Activated CD8-positive, alpha-beta memory T cell treated with anti-CD3 and anti-CD28 coated beads, Interleukin-2, amount 50 U/mL, for 48 hours (primary cell): Measurements from ENCODE around the gene CHAC1.

Experiments
- DNase-seq: peaks from one replicate; pipeline ENCODE4 v3.0.0-alpha.2; 2020

CHAC1 gene

DNA sequence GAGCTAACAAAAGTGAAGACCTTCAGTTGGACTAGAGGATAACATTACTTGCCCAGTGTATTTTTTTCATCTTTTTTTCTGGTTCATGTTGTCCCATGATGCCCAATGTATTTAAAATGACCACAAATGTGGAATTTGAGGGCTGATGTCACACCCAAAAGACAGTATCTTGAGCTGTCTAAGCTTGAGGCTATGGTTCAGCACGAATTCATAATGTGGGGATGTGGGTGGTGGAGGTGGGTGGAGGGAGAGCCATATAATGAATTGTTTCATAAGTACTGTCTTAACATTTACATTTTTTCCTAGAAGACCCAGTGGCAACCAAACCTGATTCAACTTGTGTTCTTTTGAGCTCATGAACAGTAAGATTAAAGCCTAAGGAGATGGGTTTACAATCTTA, 37.5 kb downstream of the CHAC1 start:
- no peak for DNase-seq

DNA sequence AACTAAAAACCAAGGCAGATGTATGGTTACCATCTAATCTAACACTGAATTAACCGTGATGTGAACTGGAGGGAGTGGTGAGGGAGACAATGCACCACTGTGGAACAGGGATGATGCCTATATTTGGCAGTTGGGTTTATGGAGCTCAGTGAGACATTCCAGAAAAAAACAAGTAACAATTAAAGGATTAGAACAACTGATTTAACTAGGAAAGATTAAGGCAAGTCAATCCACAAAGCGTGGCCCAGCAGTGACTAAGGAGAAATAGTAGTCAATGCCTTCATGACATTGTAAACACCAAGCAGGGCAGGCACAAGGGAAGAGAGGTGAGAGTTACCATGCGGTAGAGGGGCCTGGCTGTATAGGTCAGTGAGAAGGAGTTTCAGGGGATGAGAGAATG, 38.1 kb downstream of the CHAC1 start:
- no peak for DNase-seq

DNA sequence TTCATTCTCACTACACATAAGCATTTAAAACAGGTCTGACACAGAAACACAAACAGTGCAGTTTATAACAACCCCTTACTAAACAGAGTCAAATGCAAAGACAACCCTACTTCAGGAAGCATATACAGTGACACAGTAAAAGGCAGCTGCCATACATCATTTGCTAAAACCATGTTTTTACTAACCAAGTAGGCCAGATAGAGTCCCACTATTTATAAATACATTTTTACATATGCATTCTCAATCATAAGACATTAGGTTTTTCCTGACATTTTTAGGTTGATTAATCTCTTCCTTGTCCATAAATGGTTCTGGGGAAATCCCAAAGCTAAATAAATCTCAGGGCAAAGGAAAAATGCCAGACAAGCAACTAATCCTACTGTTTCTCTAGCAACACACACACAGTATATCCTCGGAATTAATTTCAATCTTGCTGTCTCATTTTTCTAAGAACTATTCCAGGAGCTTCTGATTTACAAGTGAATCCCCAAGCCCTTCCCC, 39.0 kb downstream of the CHAC1 start:
- DNase-seq: no peak

DNA sequence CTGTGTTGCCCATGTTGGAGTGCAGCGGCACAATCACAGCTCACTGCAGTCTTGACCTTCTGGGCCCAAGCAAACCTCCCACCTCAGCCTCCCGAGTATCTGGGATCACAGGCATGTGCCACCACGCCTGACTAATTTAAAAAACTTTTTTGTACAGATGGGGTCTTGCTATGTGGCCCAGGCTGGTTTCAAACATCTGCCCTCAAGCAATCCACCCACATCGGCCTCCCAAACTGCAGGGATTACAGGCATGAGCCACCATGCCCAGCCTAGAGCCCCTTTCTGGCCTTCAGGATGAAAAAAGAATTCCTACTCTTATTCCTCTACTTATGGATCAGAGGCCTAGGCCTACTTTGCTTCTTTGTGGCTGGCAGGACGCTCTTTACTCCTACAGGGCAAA, 39.6 kb downstream of the CHAC1 start:
- DNase-seq: no peak

DNA sequence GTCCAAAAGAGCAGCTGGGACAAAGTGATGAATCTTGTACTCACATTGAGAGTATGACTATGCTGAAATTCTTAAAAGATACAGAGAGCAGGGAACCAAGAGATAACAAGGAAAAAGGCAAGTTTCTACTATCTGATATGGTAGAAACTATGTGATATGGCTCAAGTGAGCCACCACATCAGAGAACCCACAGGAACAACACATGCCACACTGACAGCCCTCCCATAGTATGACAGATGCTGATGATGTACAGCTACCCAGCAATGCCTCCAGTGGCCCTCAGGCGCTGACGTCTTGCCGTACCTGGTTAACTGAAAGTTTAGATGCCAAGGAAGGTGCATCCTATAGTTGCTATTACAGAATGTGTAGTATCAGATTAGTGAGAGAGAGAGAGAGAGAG, 42.4 kb downstream of the CHAC1 start:
- DNase-seq: no peak

DNA sequence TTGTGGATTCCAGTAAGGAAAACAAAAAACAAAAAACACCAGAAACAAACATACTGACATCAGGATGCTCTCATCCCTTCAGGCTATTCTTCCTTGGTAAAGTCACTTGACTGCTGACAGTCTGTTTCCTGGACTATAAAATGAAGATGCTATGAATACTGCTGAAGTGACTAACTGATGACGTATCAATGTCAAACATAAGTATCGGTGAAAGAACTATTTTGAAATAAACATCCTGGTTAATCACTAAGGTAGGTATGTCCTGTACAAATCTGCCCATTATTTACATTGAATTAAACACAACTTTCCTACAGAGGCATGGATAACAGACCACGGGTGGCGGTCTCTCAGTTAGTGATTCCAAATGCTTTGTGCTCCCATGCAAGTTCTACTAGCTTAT, 45.9 kb downstream of the CHAC1 start:
- DNase-seq: no peak

DNA sequence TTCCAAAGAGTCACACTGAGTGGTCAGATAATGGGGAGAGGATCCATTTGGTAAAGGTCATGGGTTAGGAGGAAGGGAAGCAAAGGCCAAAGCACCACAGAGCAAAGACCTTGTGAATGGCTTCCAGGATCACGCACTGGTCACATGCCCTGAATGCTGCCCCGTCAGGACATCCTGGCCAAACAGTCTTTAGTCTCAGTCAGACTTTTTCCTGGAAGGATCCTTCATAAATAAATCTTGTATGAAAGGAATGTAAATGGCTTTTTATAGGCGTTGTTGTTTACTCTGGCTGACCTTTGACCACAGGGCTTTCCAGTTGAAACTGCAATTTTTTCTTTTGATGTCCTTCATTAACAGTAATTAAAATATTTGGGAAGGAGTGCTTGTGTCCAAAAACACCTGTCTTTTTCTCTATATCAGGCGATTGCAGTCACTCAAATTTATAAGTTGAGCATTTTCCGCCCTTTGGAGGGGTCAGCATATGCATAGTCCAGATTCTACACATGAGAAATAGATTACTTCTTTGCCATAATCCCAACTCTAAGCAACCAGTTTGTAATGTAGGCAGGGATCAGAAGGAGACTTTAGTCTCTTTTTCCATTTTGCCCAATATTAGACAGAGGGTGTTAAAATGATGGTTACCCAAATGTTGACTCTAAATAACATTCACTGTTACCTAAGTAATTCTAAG, 48.4 kb downstream of the CHAC1 start:
- DNase-seq: no peak

DNA sequence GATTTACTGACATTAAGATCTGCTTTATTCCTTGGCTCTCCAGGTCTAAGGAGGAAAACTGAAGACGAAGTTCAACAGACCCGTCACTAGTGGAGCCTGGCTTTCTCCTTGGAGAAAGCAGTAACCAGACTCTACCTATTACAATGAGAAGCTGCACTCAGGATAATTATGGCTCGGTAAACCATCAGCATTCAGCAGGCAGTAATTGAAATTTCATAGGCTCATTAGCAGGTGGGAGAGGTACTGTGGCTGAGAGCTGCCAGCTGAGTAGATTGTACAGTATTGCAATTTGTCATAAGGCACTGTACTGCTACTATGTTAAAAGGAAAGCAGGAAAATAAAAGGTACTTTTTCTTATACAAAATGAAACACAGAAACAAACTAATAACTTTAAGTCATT, 51.2 kb downstream of the CHAC1 start:
- DNase-seq: no peak
